GM23248 (cell line): Measurements from ENCODE around the gene ZC3H7A.

Experiments used
- EZH2 ChIP-seq: fragments of 200-600 bp; sonication (generic); IDR thresholded peaks from 2 replicates; pipeline ENCODE4 v1.6.1; 2018; ENCODE audit warnings: antibody characterized with exemption, mild to moderate bottlenecking; ENCODE audit not compliant: insufficient read depth, poor library complexity, severe bottlenecking
- EZH2phosphoT487 ChIP-seq: fragments of 200-600 bp; sonication (generic); IDR thresholded peaks from 2 replicates; pipeline ENCODE4 v1.6.1; 2018; ENCODE audit warnings: antibody characterized with exemption, moderate library complexity, mild to moderate bottlenecking, low read depth; ENCODE audit not compliant: insufficient read depth

GRCh38 chr16:11726008-11726407 is 71.0 kb downstream of the ZC3H7A start:
- TF ChIP-seq EZH2 = no peak
- no peak for TF ChIP-seq EZH2phosphoT487
